ENCODE data around the gene GJC2. TPM values are rescaled to one million over a fixed set of nuclear protein-coding genes. Genes with fewer than 3 reads are reported as not detected.

Gene GJC2
- total RNA-seq, 1 experiment from 2014 or later = 1.6 TPM

DNA sequence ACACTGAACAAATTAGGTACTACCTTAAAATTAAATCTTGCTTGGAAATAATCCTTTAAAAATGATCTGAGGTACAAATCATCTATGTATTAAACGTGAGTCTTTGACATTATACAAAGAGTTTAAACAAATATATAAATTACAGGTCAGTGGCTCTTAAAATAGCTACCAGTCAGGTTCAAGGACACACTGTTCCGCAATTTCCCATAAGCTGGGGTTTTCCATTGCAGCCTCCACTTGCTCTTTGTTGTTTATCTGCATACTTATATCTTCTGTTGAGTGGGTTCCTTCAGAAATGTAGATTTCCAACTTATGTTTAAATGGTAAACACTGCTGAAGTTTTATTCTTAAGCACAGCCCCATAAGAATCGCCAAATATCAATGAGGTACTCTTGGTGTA, 34.9 kb upstream of the GJC2 start:
- peaks cover 15% of the 10 kb centered on the region for H3K27me3 Mint-ChIP-seq (ENCODE audit: low read depth)
- no peak overlapping the region for H2BK12ac ChIP-seq (ENCODE audit: insufficient read length, low read depth, low read length)
- H3K79me1 ChIP-seq (ENCODE audit: insufficient read depth, low read depth, low read length, poor library complexity, severe bottlenecking) = no peaks in the 10 kb centered on the region
- no peak overlapping the region for H4K91ac ChIP-seq (ENCODE audit: insufficient read length, low read depth, low read length)
- DNase-seq = no peak
- H3K9me3 Mint-ChIP-seq = peaks cover 30 to 35% of the 10 kb centered on the region in 2 experiments
- no peak overlapping the region for H3K27ac Mint-ChIP-seq
- no peak overlapping the region for H2BK120ac ChIP-seq (ENCODE audit: low read depth, low read length, poor library complexity, severe bottlenecking)
- H3K4ac ChIP-seq (ENCODE audit: low read depth, low read length) = no peak overlapping the region
- H2BK20ac ChIP-seq (ENCODE audit: low read depth, low read length, poor library complexity, severe bottlenecking) = no peak overlapping the region
- H3K14ac ChIP-seq (ENCODE audit: insufficient read depth, low read length) = no peak overlapping the region
- H3K4me2 ChIP-seq (ENCODE audit: insufficient read depth, insufficient read length, low read length) = no peak overlapping the region
- H3K27me3 ChIP-seq (ENCODE audit: insufficient read depth, low read length) = no peaks in the 10 kb centered on the region
- no peak overlapping the region for H3T11ph ChIP-seq (ENCODE audit: low read length)
- peaks cover 7 to 9% (median 7%) of the 10 kb centered on the region in 3 experiments; a peak in 6 of 7 replicates for H3K36me3 Mint-ChIP-seq (ENCODE audit: insufficient read depth in 1 of 3, low read depth in 3 of 3)
- peaks cover 5% of the 10 kb centered on the region in 2 experiments for H3K4me1 Mint-ChIP-seq
- WGBS (ENCODE audit: extremely low coverage, insufficient read length, low lambda C conversion rate) = no CpG with 5 or more reads among the region's 3 CpGs
- no peak overlapping the region for H2AK5ac ChIP-seq (ENCODE audit: insufficient read length, low read length)
- no peak overlapping the region for H3K4me3 Mint-ChIP-seq
- no peak overlapping the region for H4K8ac ChIP-seq (replicated peaks; ENCODE audit: insufficient read length, low read depth, low read length)
- no peaks in the 10 kb centered on the region for H3K4me1 ChIP-seq (ENCODE audit: insufficient read depth, low read length)
- H2AFZ ChIP-seq (ENCODE audit: low read length) = no peak overlapping the region
- no peak overlapping the region for H3K9ac ChIP-seq (ENCODE audit: extremely low read depth, insufficient read length, low read length)
- TF ChIP-seq, protein P1, sequence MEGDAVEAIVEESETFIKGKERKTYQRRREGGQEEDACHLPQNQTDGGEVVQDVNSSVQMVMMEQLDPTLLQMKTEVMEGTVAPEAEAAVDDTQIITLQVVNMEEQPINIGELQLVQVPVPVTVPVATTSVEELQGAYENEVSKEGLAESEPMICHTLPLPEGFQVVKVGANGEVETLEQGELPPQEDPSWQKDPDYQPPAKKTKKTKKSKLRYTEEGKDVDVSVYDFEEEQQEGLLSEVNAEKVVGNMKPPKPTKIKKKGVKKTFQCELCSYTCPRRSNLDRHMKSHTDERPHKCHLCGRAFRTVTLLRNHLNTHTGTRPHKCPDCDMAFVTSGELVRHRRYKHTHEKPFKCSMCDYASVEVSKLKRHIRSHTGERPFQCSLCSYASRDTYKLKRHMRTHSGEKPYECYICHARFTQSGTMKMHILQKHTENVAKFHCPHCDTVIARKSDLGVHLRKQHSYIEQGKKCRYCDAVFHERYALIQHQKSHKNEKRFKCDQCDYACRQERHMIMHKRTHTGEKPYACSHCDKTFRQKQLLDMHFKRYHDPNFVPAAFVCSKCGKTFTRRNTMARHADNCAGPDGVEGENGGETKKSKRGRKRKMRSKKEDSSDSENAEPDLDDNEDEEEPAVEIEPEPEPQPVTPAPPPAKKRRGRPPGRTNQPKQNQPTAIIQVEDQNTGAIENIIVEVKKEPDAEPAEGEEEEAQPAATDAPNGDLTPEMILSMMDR (conservative IDR thresholded peaks at IDR 0.05) = no peak
- no peak overlapping the region for H3K18ac ChIP-seq (ENCODE audit: insufficient read length, low read depth, low read length)
- no peak overlapping the region for H2BK5ac ChIP-seq (ENCODE audit: insufficient read length, low read length)
- no peaks in the 10 kb centered on the region for H3K9me3 ChIP-seq (ENCODE audit: control insufficient read depth, low read depth, low read length)
- H3K27ac ChIP-seq (ENCODE audit: insufficient read length, low read depth, low read length) = no peak overlapping the region
- no peak overlapping the region for H4K5ac ChIP-seq (ENCODE audit: insufficient read length, low read depth, low read length)
- no peaks in the 10 kb centered on the region for H3K79me2 ChIP-seq (ENCODE audit: insufficient read depth, low read length)
- H3K56ac ChIP-seq (ENCODE audit: insufficient read length, low read depth, low read length) = no peak overlapping the region
- H3K23me2 ChIP-seq (ENCODE audit: insufficient read length, low read depth, low read length, poor library complexity, severe bottlenecking) = peaks cover under 1% of the 10 kb centered on the region
- H3K23ac ChIP-seq (ENCODE audit: insufficient read length, low read depth, low read length) = no peak overlapping the region
- H2BK15ac ChIP-seq (ENCODE audit: low read depth, low read length) = no peak overlapping the region
- no peaks in the 10 kb centered on the region for H4K20me1 ChIP-seq (ENCODE audit: control insufficient read depth, insufficient read depth, insufficient read length)

Measured in H9 (cell line).